Chondrocyte (in vitro differentiated cells): ENCODE results near the gene CDK10. TPM values are rescaled to one million over a fixed set of nuclear protein-coding genes. Genes with fewer than 3 reads are reported as not detected.

Experiments
- DNase-seq: peaks from one replicate; pipeline ENCODE4 v3.0.0; 2021; ENCODE audit warnings: mixed read lengths, low spot score
- H3K27ac Mint-ChIP-seq: one replicate; pipeline ENCODE4 v1.8.0; 2021; ENCODE audit warnings: mild to moderate bottlenecking, moderate library complexity, mixed read lengths; ENCODE audit not compliant: unreplicated experiment
- H3K27me3 Mint-ChIP-seq: 2 replicates; pipeline ENCODE4 v1.8.0; 2021; ENCODE audit warnings: low read depth, mixed read lengths
- H3K36me3 Mint-ChIP-seq: 2 replicates; pipeline ENCODE4 v1.8.0; 2021; ENCODE audit warnings: low read depth, mixed read lengths
- H3K4me1 Mint-ChIP-seq: 2 replicates; pipeline ENCODE4 v1.8.0; 2021; ENCODE audit warnings: low read depth, mild to moderate bottlenecking, mixed read lengths
- H3K4me3 Mint-ChIP-seq: one replicate; pipeline ENCODE4 v1.8.0; 2021; ENCODE audit warnings: mild to moderate bottlenecking, moderate library complexity, mixed read lengths; ENCODE audit not compliant: unreplicated experiment
- H3K9me3 Mint-ChIP-seq: 2 replicates; pipeline ENCODE4 v1.8.0; 2021; ENCODE audit warnings: low read depth, mixed read lengths
- CTCF ChIP-seq: fragments of 200-600 bp; sonication (generic); IDR thresholded peaks from 2 replicates; pipeline ENCODE4 v1.5.0; 2021; ENCODE audit warnings: antibody characterized with exemption, mild to moderate bottlenecking, moderate library complexity
- total RNA-seq: library from RNA; stranded (reverse); gene quantifications from 3 replicates; pipeline ENCODE4 v1.2.1, GENCODE V29; 2021

Gene CDK10
- total RNA-seq, 1 donor from 2014 or later, result 43.7 TPM

- Mint-ChIP-seq H3K27me3 (no peaks in the 10 kb centered on the region), H3K9me3 (no peaks in the 10 kb centered on the region), H3K4me1 (peaks cover 3% of the 10 kb centered on the region), H3K4me3 (no peak overlapping the region), H3K27ac (no peak overlapping the region), H3K36me3 (peaks cover 26% of the 10 kb centered on the region)
- DNase-seq, result no peak
- TF ChIP-seq CTCF, result no peak
These were observed 52.9 kb downstream of the CDK10 start for GRCh38 chr16:89739383-89739782.

GRCh38 chr16:89741342-89742014, 55.0 kb downstream of the CDK10 start:
- no peaks in the 10 kb centered on the region for H3K9me3 Mint-ChIP-seq
- no peaks in the 10 kb centered on the region for H3K27me3 Mint-ChIP-seq
- DNase-seq, result no peak
- H3K4me1 Mint-ChIP-seq, result peaks cover 3% of the 10 kb centered on the region
- H3K27ac Mint-ChIP-seq, result no peak overlapping the region
- TF ChIP-seq CTCF, result no peak
- H3K4me3 Mint-ChIP-seq, result no peak overlapping the region
- H3K36me3 Mint-ChIP-seq, result peaks cover 17% of the 10 kb centered on the region

- no peaks in the 10 kb centered on the region for H3K9me3 Mint-ChIP-seq
- TF ChIP-seq CTCF, result no peak
- no peak for DNase-seq
- H3K4me1 Mint-ChIP-seq, result peaks cover 3% of the 10 kb centered on the region
- H3K27me3 Mint-ChIP-seq, result no peaks in the 10 kb centered on the region
- H3K4me3 Mint-ChIP-seq, result no peak overlapping the region
- peaks cover 13% of the 10 kb centered on the region for H3K36me3 Mint-ChIP-seq
- no peak overlapping the region for H3K27ac Mint-ChIP-seq
These were observed 56.5 kb downstream of the CDK10 start for GRCh38 chr16:89742948-89743347.

DNA sequence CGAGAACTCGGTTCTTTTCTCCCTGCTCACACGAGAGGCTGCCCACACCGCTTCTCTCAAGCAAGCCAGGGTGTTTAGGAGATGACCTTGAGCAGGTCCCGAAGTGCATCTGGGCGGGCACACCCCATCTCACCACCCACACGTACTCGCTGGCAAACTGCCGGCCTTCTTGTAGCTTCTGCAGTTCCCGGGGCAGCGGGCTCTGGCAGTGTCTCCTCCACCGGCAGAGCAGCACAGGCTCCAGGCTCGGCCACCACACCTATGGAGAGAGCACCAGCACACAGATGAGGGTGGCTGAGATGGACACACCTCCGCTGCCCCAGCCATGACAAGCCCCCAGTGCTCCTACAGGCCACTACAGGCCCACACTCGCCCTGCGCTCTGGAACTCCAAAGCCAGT, 58.3 kb downstream of the CDK10 start:
- DNase-seq, result peak; percentile 92
- Mint-ChIP-seq H3K36me3 (peaks cover 2% of the 10 kb centered on the region), H3K4me3 (no peak overlapping the region), H3K4me1 (peaks cover 3% of the 10 kb centered on the region), H3K27me3 (no peaks in the 10 kb centered on the region), H3K9me3 (no peaks in the 10 kb centered on the region), H3K27ac (no peak overlapping the region)
- no peak for TF ChIP-seq CTCF

Other genes starting within 250 kb of the CDK10 start
- 106 to 185 TPM (median 180 TPM) in 3 replicates for gene ANKRD11, start 196.1 kb upstream of the CDK10 start, total RNA-seq
- 84.6 to 127 TPM (median 87.6 TPM) in 3 replicates for gene SPG7, start 178.3 kb upstream of the CDK10 start, total RNA-seq
- gene RPL13, start 126.0 kb upstream of the CDK10 start, total RNA-seq, result 1,149 to 1,324 TPM (median 1,165 TPM) in 3 replicates
- 15.5 to 41.7 TPM (median 16.3 TPM) in 3 replicates for gene CPNE7, start 110.9 kb upstream of the CDK10 start, total RNA-seq
- gene DPEP1, start 73.0 kb upstream of the CDK10 start, total RNA-seq, result not detected in 3 replicates
- 65.3 to 76.8 TPM (median 69.9 TPM) in 3 replicates for gene CHMP1A, start 29.0 kb upstream of the CDK10 start, total RNA-seq
- gene SPATA33, start 28.9 kb upstream of the CDK10 start, total RNA-seq, result 8.8 to 12.6 TPM (median 10.3 TPM) in 3 replicates
- gene SPATA2L, start 15.0 kb downstream of the CDK10 start, total RNA-seq, result 7.0 to 10.3 TPM (median 9.3 TPM) in 3 replicates
- gene VPS9D1, start 34.2 kb downstream of the CDK10 start, total RNA-seq, result 20.3 to 26.6 TPM (median 20.4 TPM) in 3 replicates
- 16.2 to 23.0 TPM (median 17.4 TPM) in 3 replicates for gene ZNF276, start 34.8 kb downstream of the CDK10 start, total RNA-seq
- gene FANCA, start 130.0 kb downstream of the CDK10 start, total RNA-seq, result 5.9 to 20.2 TPM (median 6.5 TPM) in 3 replicates
- 1.4 to 3.2 TPM (median 1.4 TPM) in 3 replicates for gene SPIRE2, start 141.8 kb downstream of the CDK10 start, total RNA-seq
- 200 to 237 TPM (median 212 TPM) in 3 replicates for gene TCF25, start 186.9 kb downstream of the CDK10 start, total RNA-seq
- gene MC1R, start 232.2 kb downstream of the CDK10 start, total RNA-seq, result 3.2 to 7.9 TPM (median 4.2 TPM) in 3 replicates
- gene TUBB3, start 236.7 kb downstream of the CDK10 start, total RNA-seq, result 97.1 to 117 TPM (median 104 TPM) in 3 replicates